Activated CD4-positive, alpha-beta T cell treated with anti-CD3 and anti-CD28 coated beads, Interleukin-2, amount 50 U/mL, for 4 hours (primary cell): ENCODE data around the gene P2RY14.

Experiments used
- DNase-seq, 2 experiments: peaks; one replicate each; pipeline ENCODE4 v3.0.0-alpha.2; 2020

The P2RY14 gene

DNA sequence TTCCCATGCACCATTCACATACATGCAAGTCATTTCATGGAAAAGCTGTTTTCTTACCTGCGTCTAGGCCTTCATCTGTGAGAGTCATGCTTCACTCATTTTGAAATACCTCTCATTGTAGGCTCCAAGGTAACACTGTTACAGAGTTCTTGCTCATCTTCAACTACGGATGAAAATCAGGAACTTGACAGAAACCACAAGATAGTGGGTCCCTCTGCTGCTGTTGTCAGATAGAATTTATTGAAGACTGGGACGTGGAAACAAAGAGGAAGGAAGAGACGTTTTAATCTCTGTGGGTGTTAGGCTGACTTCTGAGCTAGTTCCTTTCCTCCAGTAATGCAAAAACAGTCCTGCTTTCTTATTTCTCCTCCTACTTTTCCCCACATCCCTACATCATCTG, at the start of gene P2RY14:
P2RY14 (minus strand) TSS at position 313 of the 400 bp plus-strand sequence. CDS start 64,226 bp downstream, outside the sequence.
- DNase-seq: no peak

DNA sequence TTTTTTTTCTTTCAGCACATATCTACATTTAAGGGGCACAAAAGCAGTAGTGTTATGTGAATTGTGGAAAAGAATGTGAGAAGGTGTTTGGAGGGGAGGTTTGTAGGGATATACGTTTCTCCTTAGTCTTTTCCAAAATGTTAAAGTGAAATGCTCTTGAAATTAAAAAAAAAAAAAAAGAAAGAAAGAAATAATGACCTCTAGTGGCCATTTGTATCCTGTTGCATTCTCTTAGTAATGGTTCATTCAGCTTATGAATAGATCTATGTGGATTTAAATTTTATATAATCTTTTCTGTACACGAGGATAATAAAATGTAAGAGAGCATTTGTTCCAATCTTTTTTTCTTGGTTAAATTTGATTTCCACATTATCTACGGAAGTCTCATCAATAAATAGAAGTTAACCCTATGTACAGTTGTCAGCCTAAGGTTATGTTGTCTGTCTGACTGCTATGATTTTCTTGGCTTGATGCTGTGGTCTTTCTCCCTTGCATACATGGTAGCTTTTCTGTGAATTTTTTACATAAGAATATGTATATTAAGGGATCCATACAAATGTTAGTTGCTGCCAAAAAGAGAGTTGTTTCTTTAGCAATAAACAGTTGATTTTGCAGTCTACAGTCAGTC, 49.3 kb upstream of the P2RY14 start:
- no peak for DNase-seq

DNA sequence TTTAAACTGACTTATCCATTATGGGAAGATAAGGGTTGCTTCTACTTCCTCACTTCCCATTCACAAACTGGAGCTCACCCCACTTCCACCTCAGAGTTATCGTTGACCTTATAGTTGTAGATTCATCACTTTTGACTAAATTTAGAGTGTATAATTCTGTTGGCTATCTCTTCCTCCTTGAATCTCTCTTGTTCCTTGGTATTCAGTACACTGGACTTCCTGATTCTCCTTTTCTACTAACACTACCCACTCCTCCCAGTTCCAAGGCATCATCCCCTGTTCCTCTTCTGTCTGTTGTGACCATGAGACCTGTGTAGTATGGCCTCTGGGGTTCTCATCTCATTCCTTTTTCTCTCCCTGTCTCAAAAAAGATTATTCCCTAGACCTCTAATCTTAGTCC, 44.2 kb upstream of the P2RY14 start:
- DNase-seq: no peak

DNA sequence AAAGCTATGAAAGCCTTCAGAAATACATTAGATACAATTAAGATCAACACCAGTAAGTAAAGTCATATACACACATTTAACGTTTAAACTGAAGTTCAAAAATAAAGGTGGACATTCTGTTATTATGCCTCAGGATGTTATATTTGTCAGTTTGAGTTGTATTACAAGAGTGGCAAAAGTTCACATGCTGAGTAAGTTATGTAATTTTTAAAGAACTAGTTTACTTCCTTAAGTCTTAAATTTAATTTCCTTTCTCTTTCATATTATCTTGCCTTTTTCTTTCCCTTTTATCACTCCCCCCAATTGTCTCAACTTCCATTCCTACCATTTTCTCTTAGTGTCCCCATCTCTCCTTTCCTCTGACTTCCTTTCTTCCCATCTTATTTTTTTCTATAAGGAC, 43.2 kb upstream of the P2RY14 start:
- no peak for DNase-seq

DNA sequence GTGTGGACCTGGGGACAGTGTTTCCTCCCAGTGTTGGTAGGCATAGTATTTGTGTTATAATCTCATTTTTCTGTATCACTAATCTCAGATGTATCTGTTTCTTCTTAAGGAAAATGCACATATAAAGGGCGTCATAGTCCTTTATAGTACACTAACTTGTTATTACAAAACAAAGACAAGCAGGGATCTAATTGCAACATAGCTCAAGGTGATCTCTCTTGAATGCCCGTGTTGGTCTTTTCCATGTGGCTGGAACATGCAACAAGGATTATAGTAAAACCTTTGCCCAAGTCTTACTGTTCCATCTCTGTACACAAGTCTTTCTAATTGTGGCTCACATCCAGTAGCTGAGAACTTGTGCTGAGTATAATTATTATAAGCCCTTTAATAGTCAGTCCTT, 41.8 kb upstream of the P2RY14 start:
- DNase-seq: no peak

DNA sequence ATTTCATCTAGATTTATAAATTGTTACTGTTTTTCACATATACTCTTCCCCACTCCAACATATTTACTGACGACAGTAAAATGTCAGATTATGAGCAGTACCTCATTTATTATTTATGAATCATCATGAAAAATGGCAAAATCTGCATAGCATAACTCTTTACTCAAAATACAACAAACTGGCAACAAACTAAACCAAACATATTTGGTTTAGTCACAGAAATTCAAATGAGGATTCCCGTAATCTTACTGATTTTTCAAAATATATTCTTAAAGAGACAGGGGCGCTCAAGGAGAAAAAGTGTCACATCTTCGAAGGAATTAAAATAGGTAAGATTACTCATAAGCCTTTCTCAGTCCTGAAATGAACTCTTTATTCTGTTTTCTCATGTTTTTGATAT, 41.3 kb upstream of the P2RY14 start:
- DNase-seq: no peak

DNA sequence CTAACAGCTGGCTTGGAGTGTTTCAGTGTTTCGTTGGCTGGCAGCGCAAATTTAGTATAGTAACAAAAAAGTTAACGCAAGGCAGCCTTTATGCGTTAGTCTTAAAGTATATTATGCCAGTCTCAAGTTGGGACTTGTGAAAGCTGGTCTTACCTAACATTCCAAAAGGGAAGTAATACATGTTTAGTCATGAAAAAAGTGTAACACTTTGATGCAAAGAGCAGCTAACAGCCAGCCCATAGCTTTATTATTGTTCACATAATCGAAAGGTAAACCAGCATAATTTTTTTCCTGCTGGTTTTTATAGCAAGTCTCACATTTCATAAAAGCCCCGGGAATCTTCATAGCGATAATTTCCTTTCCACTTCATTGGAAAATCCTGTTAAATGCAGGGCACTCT, 40.6 kb upstream of the P2RY14 start:
- DNase-seq: no peak

DNA sequence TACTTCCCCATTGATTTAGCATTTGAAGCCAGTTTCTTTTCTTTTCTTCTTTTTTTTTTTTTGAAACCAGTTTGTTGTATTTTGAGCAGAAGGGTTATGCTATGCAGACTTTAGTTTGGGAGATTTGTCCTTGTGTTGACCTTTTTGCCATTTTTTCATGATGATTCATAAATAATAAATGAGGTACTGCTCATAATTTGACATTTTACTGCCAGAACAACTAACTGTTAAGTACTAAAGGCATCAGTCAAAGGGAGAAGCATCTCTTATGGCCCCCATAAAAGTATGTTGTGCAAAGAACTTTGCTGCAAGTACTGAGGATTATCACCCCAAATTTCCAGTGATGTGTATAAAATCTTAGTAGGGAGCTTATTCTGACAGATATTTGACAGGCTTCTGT, 40.0 kb upstream of the P2RY14 start:
- DNase-seq: no peak

DNA sequence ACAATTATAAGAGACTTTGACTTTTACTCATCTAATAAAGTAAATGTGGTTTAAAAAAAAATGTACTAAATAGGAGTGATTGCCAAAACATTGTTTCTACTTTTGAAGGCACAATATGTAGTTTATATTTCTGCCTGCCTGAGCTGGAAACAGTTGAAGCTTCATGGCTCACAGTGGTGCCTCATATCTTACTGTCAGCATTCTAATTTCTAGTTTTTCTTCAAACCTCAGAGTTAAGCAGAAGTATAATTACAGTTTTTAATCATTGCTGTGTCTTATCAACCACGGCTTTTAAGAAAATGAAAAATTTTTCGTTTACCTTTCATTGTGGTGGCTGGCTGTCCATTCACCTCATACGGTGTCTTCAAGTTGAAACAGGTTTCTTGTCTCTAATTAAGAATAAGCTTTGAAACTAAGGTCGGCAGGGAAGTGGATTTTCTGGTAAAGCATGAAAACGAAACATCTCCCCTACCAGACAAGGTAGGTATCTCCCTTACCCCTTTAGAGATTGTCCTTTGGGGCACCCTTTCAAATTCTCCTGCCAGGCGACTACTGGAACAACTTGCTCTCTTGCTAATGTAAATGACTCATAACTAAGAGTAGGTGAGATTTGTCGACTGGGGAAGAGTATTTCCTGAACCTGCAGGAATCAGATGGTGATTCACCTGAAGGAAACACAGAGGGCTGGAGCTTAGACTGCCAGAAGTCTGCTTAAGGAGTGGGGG, 38.1 kb upstream of the P2RY14 start, which contains the start of gene GPR87:
GPR87 (minus strand) TSS at position 554 of the 725 bp plus-strand sequence. CDS start 16,720 bp downstream, outside the sequence.
- no peak for DNase-seq

DNA sequence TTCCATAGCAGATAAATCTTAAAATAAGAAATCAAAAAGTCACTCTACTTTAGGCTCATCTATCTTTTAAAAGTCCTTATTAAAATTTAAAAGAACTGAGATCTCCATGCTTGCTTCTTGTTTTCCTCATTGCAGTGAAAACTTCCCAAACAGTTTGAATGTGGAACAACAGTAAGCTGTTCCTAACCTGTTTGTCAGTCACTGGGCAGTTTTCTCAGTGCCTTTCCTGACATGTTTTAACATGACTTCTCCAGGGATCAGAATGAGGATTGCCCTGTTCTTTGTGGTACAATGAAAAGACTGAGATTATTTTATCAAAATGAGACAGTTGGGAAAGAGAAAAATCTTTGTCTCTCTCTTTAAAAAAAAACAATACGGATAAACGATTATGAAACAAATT, 37.5 kb upstream of the P2RY14 start:
- DNase-seq: no peak

DNA sequence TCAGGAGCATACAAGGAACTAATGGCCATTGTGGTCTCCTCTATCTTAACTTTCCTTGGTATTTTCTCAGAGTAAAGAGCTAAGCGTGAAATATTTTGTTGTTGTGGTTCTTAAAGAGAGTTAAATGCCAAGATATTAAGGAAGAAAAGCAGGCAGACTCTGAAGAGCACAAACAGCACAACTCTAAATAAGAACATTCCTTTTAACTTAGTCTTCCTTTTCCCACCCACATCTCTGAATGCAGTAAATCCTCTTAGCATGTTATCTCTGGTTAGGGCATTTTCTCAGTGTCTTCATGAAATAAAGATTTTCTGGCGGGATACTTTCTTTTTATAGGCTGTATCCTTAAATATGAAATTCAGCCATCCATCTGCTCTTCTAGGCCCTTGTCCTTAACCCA, 36.8 kb upstream of the P2RY14 start:
- DNase-seq: no peak

DNA sequence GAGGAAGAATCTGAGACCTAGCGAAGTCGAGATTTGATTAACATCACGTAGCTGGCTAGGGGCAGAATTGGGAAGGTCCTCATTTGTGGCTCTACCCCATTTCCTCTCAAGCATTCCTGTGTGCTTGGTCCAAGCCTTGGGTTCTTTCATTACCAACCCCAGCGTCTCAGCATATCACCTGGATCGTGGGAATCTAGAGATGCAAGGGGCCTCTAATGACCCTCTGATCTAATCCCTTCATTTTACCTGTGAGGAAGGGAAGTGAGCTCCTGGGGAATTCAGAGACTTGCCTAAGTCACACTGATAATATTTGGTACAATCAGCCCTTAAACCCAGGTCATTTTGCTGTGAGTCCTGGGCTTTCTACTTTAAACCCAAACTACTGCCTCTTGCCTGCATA, 36.3 kb upstream of the P2RY14 start:
- no peak for DNase-seq

DNA sequence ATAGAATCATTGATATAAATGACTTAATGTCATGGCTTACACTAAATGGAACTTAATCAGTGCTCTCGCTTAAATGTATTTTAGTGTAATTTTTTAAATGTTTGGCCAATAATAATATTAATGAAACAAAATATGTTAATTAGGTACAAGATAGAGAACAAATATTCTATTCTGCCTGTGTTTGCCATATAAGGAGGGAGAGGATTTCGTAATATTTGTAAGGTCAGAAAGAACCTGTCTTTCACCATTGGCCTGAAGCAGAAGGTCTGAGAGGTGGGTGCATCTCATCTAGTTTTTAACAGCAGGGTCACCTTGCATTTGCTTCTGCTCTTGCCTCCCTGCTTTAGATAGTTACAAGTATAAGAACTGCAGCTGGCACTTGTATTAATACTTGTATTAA, 35.8 kb upstream of the P2RY14 start:
- no peak for DNase-seq

DNA sequence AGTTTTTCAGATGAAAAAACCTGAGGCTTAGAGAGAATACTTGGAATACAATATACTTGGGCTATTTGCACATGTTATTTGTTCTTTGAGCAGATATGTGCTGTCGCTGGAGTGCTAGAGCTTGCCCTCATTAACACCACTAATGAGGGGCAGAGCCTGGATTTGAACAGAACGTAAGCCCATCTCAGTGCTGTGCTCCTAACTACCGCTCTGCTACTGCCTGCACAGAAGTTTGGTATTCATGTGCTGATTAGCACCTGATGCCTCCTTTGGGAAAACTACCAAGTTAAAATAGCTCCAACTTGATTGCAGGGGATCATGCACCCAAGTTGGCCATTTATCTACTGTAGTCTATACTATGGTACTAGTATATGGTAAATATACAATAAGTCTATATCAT, 34.6 kb upstream of the P2RY14 start:
- no peak for DNase-seq

DNA sequence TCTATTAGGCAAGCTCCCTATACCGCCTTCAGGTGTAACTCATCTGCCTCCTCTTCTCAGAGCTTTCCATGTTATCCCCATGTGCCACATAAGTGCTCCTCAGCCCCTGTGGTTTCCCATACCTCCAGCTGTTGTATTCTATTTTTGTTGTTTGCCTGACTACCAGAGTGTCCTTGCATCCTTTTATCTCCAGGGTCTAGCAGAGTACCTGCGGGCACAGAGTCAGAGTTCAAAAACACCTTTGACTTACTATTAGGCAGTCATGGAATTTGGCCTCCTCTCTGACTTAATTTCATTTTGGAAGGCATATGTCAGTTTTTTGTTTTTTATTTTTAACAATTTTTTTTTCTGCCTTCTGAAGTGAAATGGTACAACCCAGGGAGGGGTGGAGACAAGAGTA, 31.2 kb upstream of the P2RY14 start:
- DNase-seq: no peak

DNA sequence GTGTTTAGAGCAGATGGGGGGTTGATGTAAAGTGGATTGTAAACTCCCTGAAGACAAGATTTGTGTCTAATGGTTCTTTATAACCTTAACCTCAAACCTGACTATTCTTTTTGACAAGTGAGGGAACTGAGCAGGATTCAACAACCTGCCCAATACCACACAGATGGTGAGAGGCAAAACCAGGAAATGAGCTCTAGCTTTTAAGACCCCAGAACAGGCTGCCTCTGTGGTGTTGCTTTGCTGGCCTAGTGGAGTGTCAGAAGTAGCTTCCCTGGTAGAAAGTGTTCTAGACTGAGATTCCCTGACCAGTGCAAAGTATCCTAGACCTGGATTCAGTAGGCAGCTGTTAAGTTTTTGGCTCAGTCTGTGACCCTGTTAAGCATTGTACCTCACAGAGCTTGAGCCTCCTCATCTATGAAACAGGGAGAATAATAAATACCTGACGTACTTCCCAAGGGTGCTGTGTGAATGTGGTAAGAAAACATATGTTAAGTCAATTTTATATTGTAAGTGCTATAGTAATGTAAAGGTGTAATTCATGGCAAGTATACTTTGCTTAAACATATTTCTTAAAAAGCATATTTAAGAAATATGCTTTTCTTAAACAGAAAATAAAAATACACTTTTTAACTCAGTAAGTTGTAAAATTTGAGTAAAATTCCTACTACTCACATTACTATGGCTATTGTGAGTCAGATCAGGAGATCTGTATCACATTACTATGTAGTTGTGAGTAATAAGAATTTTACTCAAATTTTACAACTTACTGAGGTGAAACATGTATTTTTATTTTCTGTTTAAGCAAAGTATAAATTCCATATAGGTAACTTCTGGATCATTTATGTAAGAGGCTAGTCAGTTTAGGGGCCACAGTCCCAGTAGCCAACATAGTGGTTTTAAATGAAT, 29.5 kb upstream of the P2RY14 start:
- DNase-seq: no peak

DNA sequence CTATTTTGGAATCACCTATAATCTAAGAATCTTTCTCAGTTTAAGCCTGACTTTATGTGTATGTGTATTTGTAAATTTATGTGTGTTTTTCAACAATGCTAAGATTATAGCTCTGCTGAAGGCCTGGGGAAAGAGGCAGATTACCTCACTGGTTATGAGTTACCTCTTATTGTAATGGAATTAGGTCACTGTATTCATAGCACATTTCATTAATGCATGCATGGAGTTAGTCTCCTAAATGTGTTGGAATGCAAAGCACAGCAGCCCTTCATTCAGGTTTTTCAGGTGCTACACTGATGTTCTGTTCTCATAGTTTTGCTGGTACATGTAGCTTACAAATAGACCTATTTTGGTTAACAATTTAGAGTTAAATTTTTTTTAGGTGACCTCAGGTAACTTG, 28.8 kb upstream of the P2RY14 start:
- no peak for DNase-seq

DNA sequence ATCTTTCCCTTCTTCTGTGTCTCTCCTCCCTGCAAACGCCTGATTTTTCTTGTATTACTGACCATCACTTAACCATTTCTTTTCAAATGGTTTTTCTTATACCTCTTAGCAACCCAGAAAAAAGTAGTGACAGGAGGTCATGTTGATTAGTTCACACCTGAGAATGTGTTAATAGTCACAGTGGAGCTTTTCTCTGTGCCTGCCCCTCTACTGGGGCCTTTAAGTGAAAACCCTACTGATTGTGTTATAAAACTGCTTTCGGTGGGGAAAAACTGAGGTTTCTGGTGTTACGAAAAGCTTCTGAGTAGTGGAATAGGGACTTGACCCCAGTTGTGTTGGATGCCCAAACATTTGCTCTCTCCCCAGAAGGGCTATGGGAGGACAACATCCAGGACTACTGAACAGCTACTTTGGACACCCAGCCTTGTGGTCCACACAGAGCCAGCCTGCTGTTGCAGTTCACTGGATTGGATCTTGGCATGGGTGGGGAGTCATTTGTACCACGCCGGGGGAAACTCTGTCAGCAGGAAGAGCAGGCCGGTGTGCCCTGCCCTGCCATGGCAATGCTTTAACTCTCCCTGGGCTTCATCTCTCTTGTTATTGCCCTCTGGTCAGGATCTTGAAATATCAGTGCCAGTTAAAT, 27.9 kb upstream of the P2RY14 start:
- no peak for DNase-seq

DNA sequence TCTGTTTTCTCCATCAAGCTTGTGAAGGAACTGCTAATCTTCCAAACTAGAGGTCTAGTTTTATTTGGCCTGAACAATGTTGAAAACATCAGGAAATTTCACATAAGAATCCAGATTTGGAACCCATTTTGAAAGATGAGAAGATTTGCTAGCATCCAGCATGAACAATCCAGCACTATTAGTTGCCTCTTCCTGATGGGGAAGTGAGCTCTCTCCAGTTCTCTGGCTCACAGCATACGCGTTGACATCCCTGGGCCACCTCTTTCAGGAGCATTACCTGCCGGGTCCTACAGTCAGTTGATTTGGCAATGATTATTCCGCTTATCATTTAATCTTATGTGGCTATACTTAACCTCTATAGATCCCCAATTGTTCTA, 27.4 kb upstream of the P2RY14 start:
- no peak for DNase-seq

DNA sequence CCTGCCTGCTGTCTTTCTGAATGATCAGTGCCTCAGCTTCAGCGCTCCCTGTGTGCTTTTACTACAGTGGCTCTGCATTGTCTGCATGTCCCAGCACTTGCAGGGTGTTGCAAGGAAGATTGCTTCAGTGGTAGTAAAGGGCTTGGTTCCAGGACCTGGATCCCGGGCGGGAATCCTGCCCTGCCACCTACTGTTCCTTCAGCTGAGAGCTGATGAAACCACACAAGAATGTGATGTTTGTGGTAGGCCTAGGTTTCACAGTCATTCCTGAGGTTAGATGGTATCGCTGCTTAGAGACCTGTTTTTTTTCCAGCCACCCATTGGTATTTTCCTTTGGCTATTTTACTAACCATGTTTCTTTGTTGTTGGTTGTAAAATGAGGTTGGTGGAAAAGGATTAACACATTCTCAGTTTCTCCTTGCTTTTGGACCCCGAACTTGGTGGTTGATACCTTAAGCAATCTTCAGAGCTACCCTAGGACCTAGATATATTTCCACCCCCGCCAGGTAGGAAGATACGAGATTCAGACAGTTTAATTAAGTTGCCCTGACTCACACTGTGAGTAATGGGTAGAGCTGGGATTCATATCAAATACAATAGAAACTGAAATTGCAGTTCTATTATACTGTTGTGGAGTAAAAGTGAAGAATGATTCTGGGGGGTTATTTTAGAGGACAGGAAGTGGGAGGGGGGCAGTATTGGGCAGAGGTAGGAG, 26.9 kb upstream of the P2RY14 start:
- no peak for DNase-seq

DNA sequence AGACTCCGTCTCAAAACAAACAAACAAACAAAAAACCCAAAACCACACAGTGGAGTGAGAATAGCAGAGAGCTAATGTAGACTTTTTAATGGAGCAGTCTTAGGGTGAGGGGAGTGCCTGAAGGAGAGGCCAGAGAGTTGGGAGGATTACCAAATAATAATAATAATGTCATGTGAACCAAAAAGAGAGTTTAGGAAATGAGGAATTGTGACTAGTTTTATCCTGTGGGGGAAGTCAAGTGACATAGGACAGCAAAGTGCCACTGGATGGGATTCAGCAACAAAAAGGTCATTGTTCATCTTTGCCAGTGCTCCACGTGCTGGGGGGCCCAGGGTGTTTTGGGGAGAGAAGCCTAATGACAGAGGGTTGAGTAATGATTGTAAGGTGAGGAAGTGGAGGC, 25.4 kb upstream of the P2RY14 start:
- DNase-seq: no peak

DNA sequence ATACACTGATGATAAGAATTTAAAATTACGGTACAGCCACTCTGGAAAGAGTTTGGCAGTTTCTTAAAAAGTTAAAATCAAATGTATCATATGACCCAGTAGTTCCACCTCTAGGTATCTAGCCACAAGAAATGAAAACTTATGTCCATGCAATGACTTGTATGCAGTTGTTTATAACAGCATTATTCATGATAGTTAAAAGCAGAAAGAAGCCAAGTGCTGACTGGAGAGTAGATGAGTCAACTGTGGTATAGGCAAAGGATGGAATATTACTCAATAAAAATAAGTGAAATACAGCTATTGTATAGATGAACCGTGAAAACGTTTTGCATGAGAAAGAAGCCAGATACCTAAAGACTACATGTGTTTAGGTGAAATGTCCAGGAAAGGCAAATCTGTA, 23.4 kb upstream of the P2RY14 start:
- no peak for DNase-seq

DNA sequence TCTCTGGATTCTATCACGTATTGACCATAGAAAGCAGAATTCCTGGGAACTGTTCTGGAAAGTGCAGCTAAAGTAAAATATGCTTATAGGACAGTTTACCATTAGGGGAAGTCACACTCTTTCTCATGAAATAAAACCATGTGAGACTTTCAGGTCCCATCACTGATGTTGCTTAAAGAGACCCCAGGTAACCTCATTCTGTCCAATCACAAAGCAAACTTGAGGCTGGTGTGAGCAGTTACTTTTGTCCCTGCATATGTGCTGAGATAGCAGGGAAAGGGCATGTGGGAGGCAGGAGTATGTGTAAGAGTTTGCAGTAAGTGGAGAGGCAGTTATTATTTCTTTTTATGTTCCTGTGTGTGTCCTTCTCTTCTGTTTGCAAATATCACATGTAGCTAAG, 22.2 kb upstream of the P2RY14 start:
- DNase-seq: no peak
